Hindlimb muscle (tissue), 1 donor: ENCODE results near the gene MISP3. TPM values are rescaled to one million over a fixed set of nuclear protein-coding genes. Genes with fewer than 3 reads are reported as not detected.

Experiments used
- DNase-seq: peaks from one replicate; pipeline ENCODE4 v3.0.0-alpha.2; 2013
- polyA plus RNA-seq: library from polyadenylated mRNA; unstranded; fragments of 120-200 nt; gene quantifications from one replicate; pipeline ENCODE4 v1.2.1, GENCODE V29; 2013; ENCODE audit not compliant: insufficient read length

Gene MISP3
- polyA plus RNA-seq, 1 donor, result 0.49 TPM

- DNase-seq, result no peak
Observed at GRCh38 chr19:14053500-14053899, 19.1 kb upstream of the MISP3 start.

DNA sequence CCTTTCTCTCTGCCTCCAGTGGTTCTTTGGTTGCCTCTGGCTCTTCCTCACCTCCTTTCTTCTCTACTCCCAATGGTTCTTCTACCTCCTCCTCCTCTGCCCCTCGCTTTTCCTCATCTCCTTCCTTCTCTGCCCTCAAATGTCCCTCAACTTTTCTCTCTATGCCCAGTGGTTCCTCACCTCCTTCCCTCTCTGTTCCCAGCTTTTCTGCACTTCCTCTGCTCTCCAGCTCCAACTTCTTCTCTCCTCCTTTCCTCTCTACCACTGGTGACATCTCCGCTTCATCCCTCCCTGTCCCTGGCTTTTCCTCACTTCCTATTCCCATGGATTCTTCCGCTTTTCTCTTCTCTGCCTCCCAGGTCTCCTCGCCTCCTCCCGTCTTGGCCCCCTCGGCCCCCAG is 18.5 kb upstream of the MISP3 start:
- DNase-seq, result no peak

- DNase-seq, result no peak
Observed at GRCh38 chr19:14054721-14055120, 17.9 kb upstream of the MISP3 start.

- no peak for DNase-seq
Observed at GRCh38 chr19:14055396-14055795, 17.2 kb upstream of the MISP3 start.

DNA sequence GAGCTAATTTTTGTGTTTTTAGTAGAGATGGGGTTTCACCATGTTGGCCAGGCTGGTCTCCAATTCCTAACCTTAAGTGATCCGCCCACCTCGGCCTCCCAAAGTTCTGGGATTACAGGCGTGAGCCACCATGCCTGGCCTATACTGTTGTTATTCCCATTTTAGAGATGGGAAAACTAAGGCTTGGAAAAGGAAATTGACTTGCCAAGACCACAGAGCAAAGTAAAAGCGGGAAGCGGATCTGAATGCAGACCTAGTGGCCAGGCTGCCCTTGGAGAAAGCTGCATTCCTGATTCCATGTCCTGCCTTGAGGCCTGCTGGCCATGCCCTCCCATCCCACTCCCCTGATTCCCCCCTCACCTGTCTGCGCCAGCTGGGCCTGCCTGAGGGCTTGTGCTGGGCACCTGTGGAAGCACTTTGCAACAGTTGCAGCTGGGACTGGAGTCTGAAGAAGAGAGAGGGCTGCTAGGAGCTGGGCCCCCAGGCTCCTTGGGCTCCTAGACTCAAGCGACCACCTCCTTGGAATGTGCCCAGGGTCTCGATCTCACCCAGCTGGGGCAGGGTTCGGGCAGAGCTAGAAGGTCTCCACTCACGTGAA is 16.4 kb upstream of the MISP3 start:
- no peak for DNase-seq

DNA sequence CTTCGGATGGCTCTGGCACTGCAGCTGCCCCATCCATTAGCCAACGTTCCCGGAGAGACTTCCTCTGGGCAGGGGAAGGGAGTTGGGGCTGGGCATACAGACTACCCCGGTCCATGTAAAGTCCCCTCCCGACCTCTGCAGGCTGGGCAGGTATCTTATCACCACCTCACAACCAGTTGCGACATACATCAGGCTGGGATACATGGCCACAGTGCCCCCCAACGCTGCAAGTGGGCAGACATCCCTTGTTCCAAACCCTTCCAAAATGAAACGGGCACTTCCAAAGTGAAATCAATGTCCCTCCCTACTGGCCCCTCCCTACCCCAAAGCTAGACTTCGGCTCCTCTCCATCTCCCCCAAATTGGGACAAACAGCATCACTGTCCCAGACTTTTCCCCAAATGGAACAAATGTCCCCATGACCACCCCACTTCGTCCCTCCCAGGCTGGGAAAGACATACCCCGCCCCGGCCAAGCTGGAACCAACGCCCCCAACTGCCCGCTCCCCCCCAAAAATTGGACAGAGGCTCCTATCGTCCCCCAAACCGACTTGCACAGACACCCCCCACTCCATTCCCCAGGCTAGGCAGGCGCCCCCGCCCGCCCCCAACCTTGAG is 15.7 kb upstream of the MISP3 start:
- no peak for DNase-seq

DNA sequence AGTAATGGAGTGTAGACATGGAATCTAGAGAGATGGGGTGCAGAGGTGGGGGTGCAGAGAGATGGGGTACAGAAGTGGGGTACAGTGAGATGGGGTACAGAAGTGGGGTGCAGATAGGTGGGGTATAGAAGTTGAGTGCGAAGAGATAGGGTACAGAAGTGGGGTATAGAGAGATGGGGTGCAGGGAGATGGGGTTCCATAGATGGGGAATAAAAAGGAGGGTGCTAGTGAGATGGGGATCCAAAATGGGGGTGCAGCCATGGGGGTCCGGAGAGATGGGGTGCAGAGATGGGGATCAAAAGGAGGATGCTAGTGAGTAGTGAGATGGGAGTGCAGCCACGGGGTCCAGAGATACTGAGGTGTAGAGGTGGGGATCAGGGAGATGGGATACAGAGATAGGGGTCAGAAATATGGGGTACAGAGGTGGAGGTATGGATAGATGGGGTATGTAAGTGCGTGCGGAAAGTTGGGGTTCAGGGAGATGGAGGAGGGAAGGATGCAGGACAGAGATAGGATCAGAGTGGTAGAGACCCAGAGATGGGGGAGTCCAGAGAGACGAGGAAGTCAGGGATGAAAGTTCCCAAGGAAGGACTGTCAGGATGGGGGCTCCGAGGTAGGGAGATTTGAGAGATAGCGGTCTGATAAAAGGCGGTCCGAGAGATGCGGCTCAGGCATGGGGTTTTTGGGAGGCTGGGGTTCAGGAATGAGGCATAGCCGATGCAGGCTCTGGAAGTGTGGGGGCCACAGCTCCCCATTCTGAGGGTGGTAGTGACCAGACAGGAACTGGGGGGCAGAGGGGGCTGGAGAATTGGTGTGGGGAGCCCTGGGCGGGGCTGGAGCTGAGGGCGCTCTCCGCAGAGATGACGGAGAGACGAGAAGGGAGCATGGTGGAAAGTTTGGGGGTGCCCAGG is 14.1 kb upstream of the MISP3 start:
- no peak for DNase-seq

- no peak for DNase-seq
Observed at GRCh38 chr19:14059093-14059480, 13.5 kb upstream of the MISP3 start.

GRCh38 chr19:14059652-14060155 is 12.9 kb upstream of the MISP3 start:
- DNase-seq, result no peak

GRCh38 chr19:14061081-14061749 is 11.4 kb upstream of the MISP3 start:
- no peak for DNase-seq

- no peak for DNase-seq
Observed at GRCh38 chr19:14061751-14062557, 10.6 kb upstream of the MISP3 start, which contains the start of gene PALM3. Gene PALM3 (minus strand): TSS chr19:14062076. CDS start chr19:14061980, 96 bp downstream.

DNA sequence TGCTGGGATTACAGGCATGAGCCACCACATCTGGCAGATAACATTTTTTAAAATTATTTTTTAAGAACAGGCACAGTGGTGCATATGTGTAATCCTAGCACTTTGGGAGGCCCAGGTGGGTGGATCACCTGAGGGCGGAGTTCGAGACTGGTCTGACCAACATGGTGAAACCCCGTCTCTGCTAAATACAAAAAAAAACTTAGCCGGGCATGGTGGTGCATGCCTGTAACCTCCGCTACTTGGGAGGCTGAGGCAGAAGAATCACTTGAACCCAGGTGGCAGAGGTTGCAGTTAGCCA is 10.1 kb upstream of the MISP3 start:
- no peak for DNase-seq

- no peak for DNase-seq
Observed at GRCh38 chr19:14063105-14063504, 9.5 kb upstream of the MISP3 start.

DNA sequence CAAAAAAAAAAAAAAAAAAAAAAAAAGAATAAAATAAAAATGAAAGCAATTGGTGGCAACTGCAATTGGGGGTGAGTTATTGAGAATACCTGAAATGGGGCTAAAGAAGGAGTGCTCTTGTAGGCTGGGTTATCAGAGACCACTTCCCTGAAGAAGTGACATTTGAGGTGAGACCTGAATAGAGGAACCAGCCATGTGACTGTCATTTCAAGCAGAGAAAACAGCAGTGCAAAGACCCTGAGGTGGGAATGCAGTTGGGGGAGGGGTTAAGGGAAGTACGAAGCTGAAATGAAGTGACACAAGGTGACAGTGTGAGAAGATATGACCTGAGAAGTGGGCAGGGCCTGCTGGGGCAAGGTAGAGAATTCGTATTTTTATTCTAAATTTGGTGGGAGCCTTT is 6.5 kb upstream of the MISP3 start:
- no peak for DNase-seq

GRCh38 chr19:14070268-14071050 is 2.1 kb upstream of the MISP3 start:
- DNase-seq, result no peak

- DNase-seq, result peak; percentile 81
Observed at GRCh38 chr19:14073261-14073924, 807 bp downstream of the MISP3 start.

DNA sequence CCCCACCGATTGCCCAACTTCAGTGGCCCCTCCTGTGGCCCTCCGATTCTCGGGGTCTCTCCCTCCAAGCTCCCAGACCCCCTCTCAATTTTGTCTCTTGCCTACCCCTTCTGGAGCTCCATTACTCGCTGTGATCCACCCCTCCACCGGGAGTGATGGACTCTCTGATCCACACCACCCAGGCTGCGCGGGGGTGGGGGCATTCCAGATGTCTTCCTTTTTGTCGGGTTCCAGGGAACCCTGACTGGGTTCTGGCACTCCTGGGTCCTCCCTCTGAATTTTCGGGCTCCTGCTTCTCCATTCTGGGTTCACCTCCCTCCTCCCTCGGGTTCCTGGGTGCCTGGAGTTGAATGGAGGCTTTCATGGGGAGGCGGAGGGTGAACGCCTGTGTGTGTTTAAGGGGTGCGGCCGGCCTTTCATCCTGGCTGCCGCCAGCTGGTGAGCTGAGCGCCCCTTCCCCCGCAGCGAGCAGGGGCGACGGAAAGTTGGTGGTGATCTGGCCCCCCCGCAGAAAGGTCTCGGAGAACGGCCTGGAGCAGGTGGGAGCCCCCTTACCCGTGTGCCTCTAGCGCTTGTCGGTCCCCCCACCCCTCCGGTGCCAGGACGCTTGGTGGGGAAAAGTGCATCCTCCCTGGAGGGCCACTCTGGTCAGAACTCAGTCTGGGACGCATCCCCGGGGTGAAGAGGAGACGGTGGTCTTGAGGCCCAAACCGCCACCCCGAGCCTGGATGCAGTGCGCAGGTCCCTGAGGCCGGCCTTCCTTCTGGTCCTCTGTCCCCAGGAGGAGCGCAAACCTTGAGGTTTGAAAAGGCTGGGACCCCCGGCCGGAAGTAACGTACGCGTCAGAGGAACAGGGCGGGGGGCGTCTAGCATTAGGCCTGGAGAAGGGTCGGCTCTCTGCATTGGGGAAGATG is 1.6 kb downstream of the MISP3 start:
- no peak for DNase-seq

- DNase-seq, result no peak
Observed at GRCh38 chr19:14078411-14078810, 5.8 kb downstream of the MISP3 start.
